ENCODE data around the gene ITPR1.

- TF ChIP-seq ZNF366 (tag by site-specific recombination; conservative IDR thresholded peaks at IDR 0.05) (no peak), ZNF558 (tag by site-specific recombination; IDR thresholded peaks at IDR 0.05) (no peak), ZFP41 (tag by site-specific recombination; IDR thresholded peaks at IDR 0.05; ENCODE audit: borderline replicate concordance) (no peak)
Measured at GRCh38 chr3:4717363-4717740, 224.2 kb downstream of the ITPR1 start.

All from HEK293 (cell line).